Activated T-helper 17 cell treated with anti-CD3 and anti-CD28 coated beads, Interleukin-2, amount 50 U/mL, for 72 hours (primary cell): ENCODE measurements around the gene KRTAP9-4. TPM values are rescaled to one million over a fixed set of nuclear protein-coding genes. Genes with fewer than 3 reads are reported as not detected.

Experiments used
- ATAC-seq: fragments of 150-1000 bp; cut with Tn5 transposase; replicated peaks from 2 replicates; pipeline ENCODE4 v1.10.0; 2021; ENCODE audit warnings: mild to moderate bottlenecking, moderate library complexity
- H3K27ac Mint-ChIP-seq: one replicate; pipeline ENCODE4 v1.8.0; 2022; ENCODE audit warnings: mixed read lengths
- H3K27me3 Mint-ChIP-seq: one replicate; pipeline ENCODE4 v1.8.0; 2022; ENCODE audit warnings: mixed read lengths
- H3K36me3 Mint-ChIP-seq: one replicate; pipeline ENCODE4 v1.8.0; 2022; ENCODE audit warnings: low read depth, mild to moderate bottlenecking, mixed read lengths
- H3K4me1 Mint-ChIP-seq: one replicate; pipeline ENCODE4 v1.8.0; 2022; ENCODE audit warnings: mixed read lengths
- H3K4me3 Mint-ChIP-seq: one replicate; pipeline ENCODE4 v1.8.0; 2022; ENCODE audit warnings: mild to moderate bottlenecking, mixed read lengths
- H3K9me3 Mint-ChIP-seq: one replicate; pipeline ENCODE4 v1.8.0; 2022; ENCODE audit warnings: mixed read lengths
- total RNA-seq, 2 donors: library from RNA; stranded (reverse); gene quantifications; one replicate each; pipeline ENCODE4 v1.2.3, GENCODE V29; 2022

The KRTAP9-4 gene
- total RNA-seq, 2 donors from 2014 or later: not detected

DNA sequence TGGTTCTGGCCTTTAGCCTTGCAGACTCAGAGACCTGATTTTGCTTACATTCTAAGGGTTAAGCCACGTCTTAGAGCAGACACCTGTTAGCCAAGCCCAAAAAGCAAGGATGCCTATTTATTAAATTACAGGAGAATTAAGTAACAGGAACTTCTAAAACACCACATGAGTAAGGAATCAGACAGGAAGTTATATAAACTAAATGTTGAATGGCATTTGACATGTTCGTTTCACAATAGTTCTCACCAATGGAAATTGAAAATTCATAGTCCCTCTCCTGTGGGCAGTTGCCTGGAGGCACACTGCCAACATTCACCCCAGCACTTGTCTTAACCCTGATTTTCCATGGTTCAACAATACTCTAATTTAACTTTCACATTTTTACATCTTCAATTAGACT lies 35.1 kb downstream of the KRTAP9-4 start:
- Mint-ChIP-seq H3K4me1 (no peaks in the 10 kb centered on the region), H3K27ac (no peak overlapping the region), H3K9me3 (no peaks in the 10 kb centered on the region), H3K27me3 (no peaks in the 10 kb centered on the region), H3K4me3 (no peak overlapping the region), H3K36me3 (no peaks in the 10 kb centered on the region)
- no peak for ATAC-seq

DNA sequence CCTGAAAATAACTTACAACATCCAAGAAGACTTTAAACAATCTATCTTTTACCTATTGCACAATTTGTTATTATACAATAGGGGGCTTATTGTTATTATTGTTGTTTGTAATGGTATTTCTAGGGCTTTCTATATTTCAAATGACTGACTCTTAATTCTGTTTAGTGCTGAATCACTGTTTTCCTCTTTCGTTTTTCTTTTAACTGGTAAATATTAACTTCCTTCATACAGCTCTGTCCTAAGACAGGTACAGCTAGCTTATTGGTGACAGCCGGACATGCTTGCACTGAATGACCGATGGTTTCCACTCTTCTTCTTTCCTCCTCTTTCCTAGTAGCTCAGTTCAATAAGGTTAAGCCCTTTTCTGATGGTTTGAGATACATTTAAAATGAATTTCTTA lies 37.6 kb downstream of the KRTAP9-4 start:
- Mint-ChIP-seq H3K4me1 (no peaks in the 10 kb centered on the region), H3K9me3 (no peaks in the 10 kb centered on the region), H3K27me3 (no peaks in the 10 kb centered on the region), H3K4me3 (no peak overlapping the region), H3K27ac (no peak overlapping the region), H3K36me3 (no peaks in the 10 kb centered on the region)
- no peak for ATAC-seq

DNA sequence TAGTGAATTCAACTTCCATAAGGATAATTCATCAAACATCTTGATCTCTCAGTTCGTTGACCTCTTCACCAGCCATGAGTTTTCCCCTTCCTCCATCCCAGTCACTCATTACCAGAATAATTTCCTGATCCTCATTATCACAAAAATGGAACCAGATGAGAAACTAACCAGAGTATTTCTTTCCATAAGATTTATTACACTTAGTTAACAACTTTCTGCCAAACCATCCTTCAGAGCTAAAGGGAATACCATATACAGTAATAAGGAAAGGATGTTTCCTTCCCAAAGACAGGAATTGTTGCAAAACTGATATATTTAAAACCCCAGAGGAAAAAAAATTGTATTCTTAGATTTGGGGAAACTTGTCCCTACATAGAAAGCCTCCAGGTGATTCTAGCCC lies 44.5 kb downstream of the KRTAP9-4 start:
- no peaks in the 10 kb centered on the region for H3K27me3 Mint-ChIP-seq
- H3K4me1 Mint-ChIP-seq: no peaks in the 10 kb centered on the region
- no peaks in the 10 kb centered on the region for H3K36me3 Mint-ChIP-seq
- no peak overlapping the region for H3K27ac Mint-ChIP-seq
- ATAC-seq: no peak
- H3K9me3 Mint-ChIP-seq: no peaks in the 10 kb centered on the region
- no peak overlapping the region for H3K4me3 Mint-ChIP-seq

DNA sequence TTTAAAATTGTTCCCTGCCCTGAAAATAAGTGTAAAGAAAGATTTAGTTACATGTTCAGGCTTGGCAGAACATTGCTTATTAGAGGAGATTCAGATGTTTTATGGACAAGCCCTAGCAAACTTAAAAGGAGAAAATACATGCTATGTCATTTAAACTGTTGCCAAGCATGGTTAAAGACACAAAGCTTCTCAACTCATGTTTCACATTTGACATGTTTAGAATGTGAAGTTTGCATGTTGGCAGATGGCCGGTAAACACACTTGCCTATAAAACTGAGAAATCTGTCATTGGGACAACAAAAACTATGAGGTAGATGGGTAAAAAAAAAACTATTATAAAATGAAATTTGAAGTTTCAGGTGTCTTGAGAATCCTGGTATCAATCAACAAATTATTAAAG lies 47.4 kb downstream of the KRTAP9-4 start:
- Mint-ChIP-seq H3K9me3 (no peaks in the 10 kb centered on the region), H3K4me3 (no peak overlapping the region), H3K27me3 (no peaks in the 10 kb centered on the region), H3K27ac (no peak overlapping the region), H3K4me1 (no peaks in the 10 kb centered on the region), H3K36me3 (no peaks in the 10 kb centered on the region)
- no peak for ATAC-seq

DNA sequence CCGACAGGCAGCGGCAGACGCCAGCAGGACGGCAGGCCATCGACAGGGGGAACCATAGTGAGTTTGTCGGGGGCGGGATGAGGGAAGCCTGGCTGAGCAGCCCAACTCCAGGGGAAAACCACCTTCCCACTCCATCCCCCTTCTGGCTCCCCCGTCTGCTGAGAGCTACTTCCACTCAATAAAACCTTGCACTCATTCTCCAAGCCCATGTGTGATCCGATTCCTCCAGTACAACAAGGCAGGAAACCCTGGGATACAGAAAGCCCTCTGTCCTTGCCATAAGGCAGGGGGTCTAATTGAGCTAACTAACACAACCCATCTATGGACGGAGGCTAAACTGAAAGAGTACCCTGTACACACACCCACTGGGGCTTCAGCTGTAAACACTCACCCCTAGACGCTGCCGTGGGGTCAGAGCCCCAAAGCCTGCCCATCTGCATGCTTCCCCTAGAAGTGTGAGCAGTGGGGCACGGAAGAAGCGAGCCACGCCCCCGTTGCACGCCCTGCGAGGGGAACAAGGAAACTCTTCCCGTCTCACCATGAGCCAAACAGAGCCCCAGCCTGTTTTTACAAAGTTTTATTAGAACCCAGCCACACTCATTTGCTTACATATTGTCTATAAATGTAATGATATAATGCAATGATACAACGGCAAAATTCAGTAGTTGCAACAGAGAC lies 49.1 kb downstream of the KRTAP9-4 start:
- no peak for ATAC-seq
- Mint-ChIP-seq H3K27me3 (no peaks in the 10 kb centered on the region), H3K4me1 (no peaks in the 10 kb centered on the region), H3K9me3 (no peaks in the 10 kb centered on the region), H3K27ac (no peak overlapping the region), H3K36me3 (no peaks in the 10 kb centered on the region), H3K4me3 (no peak overlapping the region)

Other genes starting within 250 kb of the KRTAP9-4 start
- gene KRTAP3-2, start 249.8 kb upstream of the KRTAP9-4 start, total RNA-seq: not detected
- not detected for gene KRTAP3-1, start 240.6 kb upstream of the KRTAP9-4 start, total RNA-seq
- not detected for gene KRTAP1-5, start 222.5 kb upstream of the KRTAP9-4 start, total RNA-seq
- gene KRTAP1-4, start 219.5 kb upstream of the KRTAP9-4 start, total RNA-seq: not detected
- not detected for gene KRTAP1-3, start 214.8 kb upstream of the KRTAP9-4 start, total RNA-seq
- not detected for gene KRTAP1-1, start 208.2 kb upstream of the KRTAP9-4 start, total RNA-seq
- gene KRTAP2-1, start 202.4 kb upstream of the KRTAP9-4 start, total RNA-seq: not detected
- not detected for gene KRTAP2-2, start 194.5 kb upstream of the KRTAP9-4 start, total RNA-seq
- gene KRTAP2-3, start 189.6 kb upstream of the KRTAP9-4 start, total RNA-seq: not detected
- gene KRTAP2-4, start 183.8 kb upstream of the KRTAP9-4 start, total RNA-seq: not detected
- gene KRTAP4-7, start 165.5 kb upstream of the KRTAP9-4 start, total RNA-seq: not detected
- not detected for gene KRTAP4-8, start 151.5 kb upstream of the KRTAP9-4 start, total RNA-seq
- gene KRTAP4-16, start 147.5 kb upstream of the KRTAP9-4 start, total RNA-seq: not detected
- not detected for gene KRTAP4-9, start 144.3 kb upstream of the KRTAP9-4 start, total RNA-seq
- not detected for gene KRTAP4-11, start 131.3 kb upstream of the KRTAP9-4 start, total RNA-seq
- gene KRTAP4-12, start 125.5 kb upstream of the KRTAP9-4 start, total RNA-seq: not detected
- gene KRTAP4-6, start 109.1 kb upstream of the KRTAP9-4 start, total RNA-seq: not detected
- not detected for gene KRTAP4-5, start 99.9 kb upstream of the KRTAP9-4 start, total RNA-seq
- not detected for gene KRTAP4-4, start 88.9 kb upstream of the KRTAP9-4 start, total RNA-seq
- not detected for gene KRTAP4-3, start 81.5 kb upstream of the KRTAP9-4 start, total RNA-seq
- gene KRTAP4-2, start 71.5 kb upstream of the KRTAP9-4 start, total RNA-seq: not detected
- gene KRTAP4-1, start 64.8 kb upstream of the KRTAP9-4 start, total RNA-seq: not detected
- not detected for gene KRTAP9-1, start 59.8 kb upstream of the KRTAP9-4 start, total RNA-seq
- not detected for gene KRTAP9-2, start 23.0 kb upstream of the KRTAP9-4 start, total RNA-seq
- not detected for gene KRTAP9-3, start 17.2 kb upstream of the KRTAP9-4 start, total RNA-seq
- not detected for gene KRTAP9-8, start 11.7 kb upstream of the KRTAP9-4 start, total RNA-seq
- gene KRTAP9-9, start 5.7 kb downstream of the KRTAP9-4 start, total RNA-seq: not detected
- gene KRTAP9-6, start 15.7 kb downstream of the KRTAP9-4 start, total RNA-seq: not detected
- not detected for gene KRTAP9-7, start 26.0 kb downstream of the KRTAP9-4 start, total RNA-seq
- gene KRTAP29-1, start 53.2 kb downstream of the KRTAP9-4 start, total RNA-seq: not detected
- gene KRTAP16-1, start 59.6 kb downstream of the KRTAP9-4 start, total RNA-seq: under 1 TPM; 0.15 to 0.26 TPM
- gene KRTAP17-1, start 66.0 kb downstream of the KRTAP9-4 start, total RNA-seq: not detected
- not detected for gene KRT33A, start 101.1 kb downstream of the KRTAP9-4 start, total RNA-seq
- gene KRT33B, start 120.1 kb downstream of the KRTAP9-4 start, total RNA-seq: not detected
- gene KRT34, start 132.6 kb downstream of the KRTAP9-4 start, total RNA-seq: not detected
- not detected for gene KRT31, start 147.9 kb downstream of the KRTAP9-4 start, total RNA-seq
- gene KRT37, start 174.9 kb downstream of the KRTAP9-4 start, total RNA-seq: not detected
- gene KRT38, start 191.3 kb downstream of the KRTAP9-4 start, total RNA-seq: not detected
- gene KRT32, start 217.7 kb downstream of the KRTAP9-4 start, total RNA-seq: not detected
- not detected for gene KRT35, start 231.5 kb downstream of the KRTAP9-4 start, total RNA-seq
- not detected for gene KRT36, start 240.2 kb downstream of the KRTAP9-4 start, total RNA-seq